GM13976 (cell line): Measurements from ENCODE around the gene EARS2.

Experiments
- DNase-seq: peaks from one replicate; pipeline ENCODE4 v3.0.0; 2012; ENCODE audit warnings: low spot score
- in situ Hi-C: fragments of 300-500 bp; cut with MboI; formaldehyde crosslinking; loops from one replicate; pipeline ENCODE4 v1.12.0; 2022; ENCODE audit warnings: low sequenced_read_pairs, mixed read lengths, inconsistent platforms; ENCODE audit not compliant: unreplicated experiment
- TF ChIP-seq, protein P1 (sequence below): IDR thresholded peaks from 2 replicates; pipeline ENCODE4 v1.5.1; 2012; ENCODE audit warnings: borderline replicate concordance, mild to moderate bottlenecking; ENCODE audit not compliant: insufficient read depth; ENCODE audit errors: extremely low read depth, missing control alignments, control extremely low read depth

Gene EARS2

DNA sequence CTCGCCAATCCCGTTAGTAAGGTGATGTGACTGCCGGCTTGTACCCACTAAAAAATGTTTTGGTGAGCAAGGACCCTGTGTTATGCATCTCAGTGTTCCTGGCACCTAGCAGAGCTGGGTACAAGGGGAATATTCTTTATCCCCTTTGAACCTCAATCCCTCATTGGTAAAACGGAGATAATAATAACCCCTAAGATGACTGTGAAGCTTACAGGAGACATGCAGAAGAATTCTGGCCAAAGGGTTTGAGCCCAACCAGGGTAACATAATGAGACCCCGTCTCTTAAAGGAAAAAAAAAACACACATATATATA, 47.8 kb downstream of the EARS2 start:
- DNase-seq, result no peak
- in situ Hi-C loops, result no loop called here
- TF ChIP-seq, protein P1, sequence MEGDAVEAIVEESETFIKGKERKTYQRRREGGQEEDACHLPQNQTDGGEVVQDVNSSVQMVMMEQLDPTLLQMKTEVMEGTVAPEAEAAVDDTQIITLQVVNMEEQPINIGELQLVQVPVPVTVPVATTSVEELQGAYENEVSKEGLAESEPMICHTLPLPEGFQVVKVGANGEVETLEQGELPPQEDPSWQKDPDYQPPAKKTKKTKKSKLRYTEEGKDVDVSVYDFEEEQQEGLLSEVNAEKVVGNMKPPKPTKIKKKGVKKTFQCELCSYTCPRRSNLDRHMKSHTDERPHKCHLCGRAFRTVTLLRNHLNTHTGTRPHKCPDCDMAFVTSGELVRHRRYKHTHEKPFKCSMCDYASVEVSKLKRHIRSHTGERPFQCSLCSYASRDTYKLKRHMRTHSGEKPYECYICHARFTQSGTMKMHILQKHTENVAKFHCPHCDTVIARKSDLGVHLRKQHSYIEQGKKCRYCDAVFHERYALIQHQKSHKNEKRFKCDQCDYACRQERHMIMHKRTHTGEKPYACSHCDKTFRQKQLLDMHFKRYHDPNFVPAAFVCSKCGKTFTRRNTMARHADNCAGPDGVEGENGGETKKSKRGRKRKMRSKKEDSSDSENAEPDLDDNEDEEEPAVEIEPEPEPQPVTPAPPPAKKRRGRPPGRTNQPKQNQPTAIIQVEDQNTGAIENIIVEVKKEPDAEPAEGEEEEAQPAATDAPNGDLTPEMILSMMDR, result no peak

DNA sequence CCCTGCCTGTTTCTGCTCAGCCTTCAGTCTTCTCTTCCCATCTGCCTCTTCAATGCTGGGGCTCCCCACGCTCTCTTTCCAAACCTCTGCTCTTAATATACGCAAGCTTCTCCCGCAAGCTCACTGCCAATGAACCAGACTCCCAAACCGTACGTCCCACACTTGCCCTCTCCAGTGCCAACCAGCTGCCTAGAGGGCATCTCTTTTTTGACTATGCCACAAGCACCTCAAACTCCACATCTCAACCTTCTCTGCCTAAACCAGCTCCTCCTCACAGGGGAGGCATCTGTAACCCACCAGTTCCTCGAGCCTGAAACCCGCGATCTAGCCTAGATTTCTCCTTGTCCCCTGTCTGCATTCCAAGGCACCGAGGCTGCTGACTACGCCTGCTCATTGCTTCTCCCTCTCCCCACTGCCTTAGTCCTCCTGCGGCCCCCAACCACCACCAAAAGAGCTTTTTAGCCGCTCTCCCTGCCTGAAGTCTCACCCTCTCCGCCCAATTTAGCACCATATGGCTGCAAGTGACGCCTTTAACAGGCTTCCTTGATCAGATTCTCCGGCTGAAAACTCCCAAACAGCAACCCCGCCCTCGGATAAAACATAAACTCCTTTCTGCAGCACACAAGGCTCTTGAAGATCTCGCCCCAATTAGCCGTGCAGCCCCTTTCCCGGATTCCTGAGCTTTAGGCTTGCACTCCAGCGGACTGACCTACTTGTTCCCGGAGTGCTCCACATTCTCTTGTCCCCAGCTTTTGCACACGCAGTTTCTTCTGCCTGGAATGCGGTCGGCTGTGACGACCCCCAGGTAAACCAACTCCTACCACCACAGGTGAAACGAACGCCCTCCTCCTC, 48.3 kb downstream of the EARS2 start:
- no peak for DNase-seq
- in situ Hi-C loops, result no loop called here
- TF ChIP-seq, protein P1, result no peak

DNA sequence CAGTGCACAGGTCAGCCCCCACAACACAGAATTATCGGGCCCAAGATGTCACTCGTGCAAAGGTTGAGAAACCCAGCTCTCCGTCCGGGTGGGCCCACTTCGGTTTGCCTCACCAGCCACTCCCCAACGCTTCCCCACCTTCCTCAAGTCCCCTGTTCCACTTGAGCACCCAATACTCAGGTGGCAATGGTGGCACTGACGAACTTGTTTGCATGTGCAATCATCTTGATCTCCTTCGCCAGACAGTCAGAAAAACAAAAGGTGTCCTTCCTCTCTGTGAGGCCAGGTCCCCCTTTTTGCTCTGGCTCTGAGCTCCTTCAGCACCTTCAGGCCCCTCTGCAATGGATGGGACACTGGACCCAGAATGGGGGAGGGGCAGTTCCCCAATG, 50.5 kb downstream of the EARS2 start:
- TF ChIP-seq, protein P1, result no peak
- in situ Hi-C loops, result no loop called here
- DNase-seq, result no peak

DNA sequence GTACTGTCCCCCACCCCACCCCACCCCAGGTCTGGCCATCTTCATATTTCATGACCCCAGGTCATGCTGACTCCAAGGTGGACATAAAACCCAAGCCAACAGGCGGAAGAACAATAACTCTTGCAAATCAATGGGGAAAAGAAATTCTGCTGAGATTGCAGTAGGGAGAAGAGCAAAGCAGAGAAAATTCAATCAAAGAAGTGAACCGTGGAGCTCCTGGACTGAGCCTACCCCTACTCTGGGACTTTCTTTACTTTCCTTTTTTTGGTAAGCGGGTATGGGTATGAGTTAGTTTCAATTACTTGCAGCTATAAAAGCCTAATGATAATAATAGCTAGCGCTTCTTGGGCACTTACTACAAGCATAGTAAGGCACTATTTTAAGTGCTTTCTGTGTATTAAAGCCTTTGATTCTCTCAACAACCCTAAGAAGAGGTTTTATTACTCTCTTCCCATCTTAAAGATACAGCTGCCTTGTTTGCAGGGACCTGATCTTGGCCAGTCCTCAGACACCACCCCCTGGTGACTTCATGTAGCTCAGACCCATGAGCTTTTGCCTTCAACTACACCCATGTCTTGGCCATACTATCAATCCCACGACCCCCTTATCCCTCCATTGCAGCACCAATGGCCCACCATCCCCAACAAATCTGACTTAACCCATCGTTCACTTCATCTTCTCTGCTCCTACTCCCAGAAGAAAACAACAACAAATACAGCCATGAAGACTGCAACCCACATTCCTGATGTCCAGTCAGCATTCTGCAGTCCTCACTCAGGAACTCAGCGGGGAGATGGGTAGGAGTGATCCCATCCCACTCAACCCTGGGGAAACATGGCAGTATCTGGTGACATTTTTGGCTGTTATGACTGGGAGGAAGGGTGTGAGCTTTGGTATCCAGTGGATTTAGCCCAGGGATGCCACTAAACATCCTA, 51.2 kb downstream of the EARS2 start:
- in situ Hi-C loops, result no loop called here
- DNase-seq, result no peak
- TF ChIP-seq, protein P1, result no peak

DNA sequence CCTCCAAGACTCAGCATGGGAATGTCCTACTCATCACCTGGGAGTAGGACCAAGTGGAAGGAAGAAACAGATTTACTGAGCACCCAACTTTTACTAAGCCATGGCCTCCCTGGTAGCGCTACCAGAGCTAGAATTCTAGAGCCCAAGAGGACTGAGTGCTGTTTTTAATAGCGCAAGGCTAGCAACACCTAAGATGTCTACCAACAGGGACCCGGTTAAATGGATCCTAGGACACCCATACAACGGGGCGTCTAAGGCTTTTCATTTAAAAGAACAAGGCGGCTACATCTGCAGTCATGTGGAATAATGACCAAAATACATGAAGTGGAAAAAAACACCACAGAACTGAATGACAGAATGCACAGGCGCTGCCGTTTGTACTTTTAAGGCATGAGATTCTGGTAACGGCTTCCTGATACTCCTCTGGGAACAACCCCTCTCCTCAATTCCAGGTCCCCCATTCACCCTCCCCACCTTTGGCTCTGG, 51.9 kb downstream of the EARS2 start:
- TF ChIP-seq, protein P1, result no peak
- no peak for DNase-seq
- in situ Hi-C loops, result no loop called here

DNA sequence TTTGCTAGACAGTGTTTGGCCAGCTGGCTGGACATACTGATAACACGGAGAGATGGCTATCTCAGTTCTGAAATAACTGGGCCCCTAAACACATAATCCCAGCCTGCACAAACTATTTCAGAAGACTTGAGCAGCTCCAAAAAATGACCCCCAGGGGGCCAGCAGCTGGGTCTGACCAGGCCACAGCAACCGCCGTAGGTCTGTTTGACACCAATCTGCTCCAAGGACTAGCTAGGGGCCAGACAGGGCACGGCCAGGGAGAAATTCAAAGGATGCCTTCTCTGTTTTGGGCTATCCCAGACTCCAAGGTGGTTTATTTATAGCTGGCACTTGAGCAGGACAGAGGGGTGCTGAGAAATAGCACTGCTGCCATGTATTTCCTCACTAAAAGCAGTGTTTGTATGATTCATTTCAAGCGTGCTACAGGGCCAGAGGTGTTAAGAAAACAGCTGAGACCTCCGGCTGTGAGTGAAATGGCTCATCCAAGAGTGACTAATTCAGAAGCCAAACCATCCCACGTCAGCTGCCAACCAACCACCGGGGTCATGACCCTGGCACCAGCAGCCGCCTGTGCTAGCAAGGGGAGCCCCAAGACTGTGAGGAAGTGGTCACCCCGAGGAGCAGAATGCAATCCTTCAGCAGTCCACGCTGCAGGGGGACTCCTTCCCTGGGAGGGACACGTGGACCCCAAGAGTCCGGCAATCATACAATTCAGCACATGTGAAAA, 52.5 kb downstream of the EARS2 start:
- DNase-seq, result peak; percentile 66
- in situ Hi-C loops, result no loop called here
- TF ChIP-seq, protein P1, result no peak
